NCI-H446 (cell line): ENCODE results near the gene NLGN2.

ENCODE experiments used
- DNase-seq, 2 experiments: peaks; one replicate each; lab custom pipeline; 2025; lab: John Stamatoyannopoulos, UW

Gene NLGN2

DNA sequence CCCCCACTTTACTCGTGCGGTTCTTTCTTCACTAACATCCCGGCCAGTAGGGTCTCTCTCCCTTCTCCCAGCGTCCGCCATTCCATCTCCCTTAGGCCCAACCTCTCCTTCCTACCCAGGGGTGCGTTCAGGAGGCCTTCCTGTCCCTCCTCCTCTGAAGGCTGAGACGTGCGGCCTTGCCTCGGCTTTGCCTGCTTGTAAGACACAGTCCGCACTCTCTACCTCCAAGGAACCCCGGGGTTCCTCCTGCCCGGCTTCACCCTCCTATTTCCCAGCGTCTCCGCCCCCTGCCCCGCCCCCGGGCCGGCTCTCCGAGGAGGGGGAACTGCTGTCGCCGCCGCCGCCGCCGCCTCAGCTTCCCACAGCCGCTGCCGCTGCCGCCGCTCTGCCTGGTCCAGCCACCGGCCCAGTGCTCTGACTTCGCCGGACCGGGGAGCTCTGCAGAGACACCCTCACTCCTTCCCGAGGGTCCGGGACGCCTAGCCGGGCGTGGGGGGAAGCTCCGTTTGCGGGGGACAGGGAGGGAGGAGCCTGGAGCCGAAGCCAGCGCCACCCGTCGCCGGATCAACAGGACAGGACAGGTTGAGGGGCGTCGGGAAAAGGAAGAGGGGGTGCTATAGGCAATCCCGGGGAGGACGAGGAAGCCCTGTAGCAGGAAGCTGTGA lies 30.4 kb downstream of the NLGN2 start:
- no peak for DNase-seq

DNA sequence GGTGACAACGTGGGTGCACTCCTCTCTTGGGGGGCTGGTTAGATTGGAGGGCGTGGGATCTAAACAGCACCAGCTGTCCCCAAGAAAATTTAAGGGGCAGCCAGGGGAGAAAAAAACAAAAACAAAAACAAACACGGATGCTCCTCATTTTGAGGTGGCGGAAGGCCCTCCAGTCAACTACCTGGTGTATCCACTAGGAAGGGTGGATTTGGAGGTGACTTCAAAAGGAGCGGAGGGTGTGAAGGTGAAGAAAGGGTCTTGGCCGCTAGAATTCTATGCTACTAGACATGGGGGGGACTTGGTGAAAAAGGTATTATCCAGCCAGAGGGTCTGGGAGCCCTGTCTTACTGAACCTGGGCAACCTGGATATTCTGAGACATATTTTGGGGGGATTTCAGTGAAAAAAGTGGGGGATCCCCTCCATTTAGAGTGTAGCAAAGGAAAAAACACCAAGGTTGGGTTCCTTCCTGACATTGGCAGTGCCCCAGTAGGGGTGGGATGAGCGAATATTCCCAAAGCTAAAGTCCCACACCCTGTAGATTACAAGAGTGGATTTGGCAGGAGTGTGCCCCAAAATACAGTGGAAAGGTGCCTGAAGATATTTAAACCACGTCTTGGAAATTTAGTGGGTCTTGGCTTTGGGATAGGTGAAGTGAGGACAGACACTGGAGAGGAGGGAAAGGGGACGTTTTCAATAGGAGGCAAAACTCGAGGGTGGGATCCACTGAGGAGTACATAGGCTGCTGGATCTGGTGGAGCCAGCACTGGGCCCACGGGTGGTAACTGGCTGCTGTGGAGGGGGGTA lies 31.2 kb downstream of the NLGN2 start:
- DNase-seq, result no peak

DNA sequence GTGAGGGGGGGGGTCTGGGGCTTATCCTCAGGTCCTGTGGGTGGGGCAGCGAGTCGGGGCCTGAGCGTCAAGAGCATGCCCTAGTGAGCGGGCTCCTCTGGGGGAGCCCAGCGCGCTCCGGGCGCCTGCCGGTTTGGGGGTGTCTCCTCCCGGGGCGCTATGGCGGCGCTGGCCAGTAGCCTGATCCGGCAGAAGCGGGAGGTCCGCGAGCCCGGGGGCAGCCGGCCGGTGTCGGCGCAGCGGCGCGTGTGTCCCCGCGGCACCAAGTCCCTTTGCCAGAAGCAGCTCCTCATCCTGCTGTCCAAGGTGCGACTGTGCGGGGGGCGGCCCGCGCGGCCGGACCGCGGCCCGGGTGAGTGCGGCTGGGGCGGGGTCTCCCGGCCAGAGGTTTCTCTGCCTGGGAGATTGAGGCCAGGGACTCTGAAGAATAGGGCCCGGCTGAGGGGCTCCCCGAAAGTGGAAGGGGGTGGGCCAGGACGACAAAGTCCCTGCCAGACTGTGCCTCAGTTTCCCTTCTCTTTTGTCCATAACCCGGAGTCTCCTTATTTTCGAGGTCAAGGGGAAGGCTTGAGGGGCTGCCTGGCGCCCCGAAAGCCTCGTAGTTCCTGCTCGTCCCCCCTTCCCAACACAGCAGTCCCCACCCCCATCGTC lies 31.9 kb downstream of the NLGN2 start, which contains the start of gene FGF11:
Gene FGF11 (plus strand): TSS at position 51 of the 651 bp plus-strand sequence. CDS start 109 bp downstream, at position 160.
- DNase-seq, result no peak

DNA sequence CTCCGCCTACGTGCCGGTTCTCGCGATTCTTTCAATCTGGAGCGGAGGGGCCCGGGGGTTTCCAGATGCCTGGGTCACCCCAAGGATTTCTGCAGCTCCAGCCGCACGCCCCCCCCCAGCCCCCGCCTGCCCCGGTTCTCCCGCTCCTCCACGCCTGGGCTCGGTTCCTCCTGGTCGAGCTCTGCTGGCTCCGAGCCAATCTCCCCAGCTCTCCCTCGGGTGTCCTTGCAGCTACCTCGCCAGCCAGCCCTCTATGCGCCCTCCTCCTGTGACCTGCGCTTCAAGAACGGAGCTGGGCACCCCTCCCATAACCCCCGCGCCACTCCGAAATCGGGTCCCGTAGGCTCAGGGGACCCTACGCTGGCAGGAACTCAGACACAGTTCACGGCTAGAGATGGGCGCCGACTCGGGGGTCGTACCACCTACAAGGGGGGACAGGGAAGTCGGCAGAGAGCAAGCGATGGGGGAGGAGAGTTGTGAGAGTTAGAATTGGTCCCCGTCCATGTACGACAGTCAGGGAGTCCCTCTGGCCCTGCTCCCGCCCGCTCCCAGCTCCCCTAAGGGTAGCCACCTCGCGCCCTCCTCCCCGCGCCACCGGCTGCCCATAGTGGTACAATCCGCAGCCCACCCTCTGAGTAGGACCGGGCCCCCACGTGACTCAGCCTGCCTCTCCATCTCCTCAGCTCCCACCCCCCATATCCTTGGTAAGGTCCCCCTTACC lies 32.6 kb downstream of the NLGN2 start:
- DNase-seq, result peak; percentile 57 to 72

DNA sequence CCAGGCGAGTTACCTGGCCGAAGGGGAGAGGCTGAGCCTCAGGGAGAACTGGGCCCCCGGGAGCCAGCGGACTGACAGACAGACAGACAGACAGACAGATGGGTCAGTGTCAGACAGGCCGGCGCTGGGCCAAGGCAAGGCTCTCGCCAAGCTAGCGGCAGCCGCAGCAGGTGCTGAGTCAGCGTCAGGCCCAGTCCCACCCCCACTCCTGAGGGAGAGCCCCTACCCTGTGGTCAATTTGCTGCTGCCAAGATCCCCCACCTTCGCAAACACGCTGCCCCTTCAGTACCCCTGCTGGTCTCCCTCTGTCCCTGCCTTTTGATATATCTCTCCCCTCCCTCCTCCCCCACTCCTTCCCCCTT lies 33.2 kb downstream of the NLGN2 start:
- DNase-seq, result peak in 1 of 2 experiments; percentile 67

DNA sequence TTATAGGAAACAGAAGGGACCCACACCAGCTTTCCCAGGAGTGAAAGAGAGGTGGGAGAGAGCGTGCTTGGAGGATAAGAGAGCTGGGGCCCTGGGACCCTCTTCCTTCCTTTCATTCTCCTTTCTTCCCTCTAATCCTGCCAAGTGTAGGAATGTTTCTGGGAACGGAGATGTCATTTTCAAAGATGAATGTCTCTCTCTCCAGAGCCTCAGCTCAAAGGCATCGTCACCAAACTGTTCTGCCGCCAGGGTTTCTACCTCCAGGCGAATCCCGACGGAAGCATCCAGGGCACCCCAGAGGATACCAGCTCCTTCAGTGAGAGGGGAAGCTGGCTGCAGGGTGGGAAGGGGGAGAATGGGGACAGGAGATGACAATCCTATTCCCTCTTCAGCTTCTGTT lies 33.6 kb downstream of the NLGN2 start:
- DNase-seq, result no peak

DNA sequence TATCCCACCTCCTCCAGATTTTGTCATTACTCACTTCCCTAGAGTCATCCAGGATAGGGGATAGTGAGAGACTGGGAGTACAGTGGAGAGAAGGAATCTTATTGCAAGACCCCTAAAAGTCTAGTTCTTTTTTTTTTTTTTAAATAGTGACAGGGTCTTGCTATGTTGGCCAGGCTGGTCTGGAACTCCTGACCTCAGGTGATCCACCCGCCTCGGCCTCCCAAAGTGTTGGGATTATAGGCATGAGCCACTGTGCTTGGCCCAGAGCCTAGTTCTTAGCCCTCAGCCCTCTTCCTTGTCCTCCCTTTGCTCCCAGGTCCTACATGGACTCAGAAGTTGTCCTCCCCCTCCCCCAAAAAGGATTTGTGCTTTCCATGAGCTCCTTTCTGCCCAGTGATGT lies 34.5 kb downstream of the NLGN2 start:
- no peak for DNase-seq

DNA sequence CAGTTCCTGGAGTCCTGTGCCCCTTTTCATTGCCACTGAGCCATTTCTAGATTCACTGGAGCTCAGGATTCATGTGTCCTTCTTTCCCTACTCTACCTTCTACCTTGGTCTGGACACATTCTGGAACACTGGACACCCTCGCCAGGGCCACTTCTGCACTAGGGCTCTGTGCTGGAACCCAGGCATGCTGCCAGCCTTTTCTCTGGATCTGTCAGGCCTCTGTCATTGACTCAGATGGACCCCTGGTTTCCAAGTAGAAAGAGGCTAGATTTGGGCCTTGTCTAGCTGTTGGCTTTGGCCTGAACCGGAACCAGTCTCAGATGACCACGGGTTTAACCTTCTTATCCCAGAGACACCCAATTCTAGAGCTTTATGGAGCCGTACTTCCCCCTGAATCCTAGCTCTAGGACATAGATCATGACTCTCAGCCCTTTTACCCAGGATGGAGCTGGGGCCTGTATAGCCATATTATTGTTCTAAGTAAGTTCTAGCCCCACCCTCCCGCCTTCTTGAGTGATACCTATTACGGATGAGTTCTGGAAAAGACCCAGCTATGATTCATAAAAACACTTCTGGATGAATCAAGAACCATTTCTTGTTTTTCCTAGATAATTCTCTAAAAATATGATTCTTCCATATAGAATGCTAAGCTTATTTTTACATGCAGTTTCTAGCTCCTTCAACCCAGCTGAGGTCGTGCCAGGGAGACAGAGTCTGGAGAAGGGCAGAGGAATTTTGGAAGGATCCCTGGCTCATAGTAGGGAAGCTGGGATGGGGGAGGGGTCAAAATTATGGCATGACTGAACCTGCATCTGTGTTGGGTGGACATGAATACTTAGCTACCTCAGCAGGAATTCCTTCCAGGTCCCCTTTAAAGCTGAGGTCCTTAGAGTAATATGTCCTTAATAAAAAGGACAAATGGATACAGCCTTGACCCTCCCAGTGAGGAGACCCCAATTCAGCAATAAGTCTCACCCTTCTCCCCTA lies 36.1 kb downstream of the NLGN2 start:
- DNase-seq, result no peak

DNA sequence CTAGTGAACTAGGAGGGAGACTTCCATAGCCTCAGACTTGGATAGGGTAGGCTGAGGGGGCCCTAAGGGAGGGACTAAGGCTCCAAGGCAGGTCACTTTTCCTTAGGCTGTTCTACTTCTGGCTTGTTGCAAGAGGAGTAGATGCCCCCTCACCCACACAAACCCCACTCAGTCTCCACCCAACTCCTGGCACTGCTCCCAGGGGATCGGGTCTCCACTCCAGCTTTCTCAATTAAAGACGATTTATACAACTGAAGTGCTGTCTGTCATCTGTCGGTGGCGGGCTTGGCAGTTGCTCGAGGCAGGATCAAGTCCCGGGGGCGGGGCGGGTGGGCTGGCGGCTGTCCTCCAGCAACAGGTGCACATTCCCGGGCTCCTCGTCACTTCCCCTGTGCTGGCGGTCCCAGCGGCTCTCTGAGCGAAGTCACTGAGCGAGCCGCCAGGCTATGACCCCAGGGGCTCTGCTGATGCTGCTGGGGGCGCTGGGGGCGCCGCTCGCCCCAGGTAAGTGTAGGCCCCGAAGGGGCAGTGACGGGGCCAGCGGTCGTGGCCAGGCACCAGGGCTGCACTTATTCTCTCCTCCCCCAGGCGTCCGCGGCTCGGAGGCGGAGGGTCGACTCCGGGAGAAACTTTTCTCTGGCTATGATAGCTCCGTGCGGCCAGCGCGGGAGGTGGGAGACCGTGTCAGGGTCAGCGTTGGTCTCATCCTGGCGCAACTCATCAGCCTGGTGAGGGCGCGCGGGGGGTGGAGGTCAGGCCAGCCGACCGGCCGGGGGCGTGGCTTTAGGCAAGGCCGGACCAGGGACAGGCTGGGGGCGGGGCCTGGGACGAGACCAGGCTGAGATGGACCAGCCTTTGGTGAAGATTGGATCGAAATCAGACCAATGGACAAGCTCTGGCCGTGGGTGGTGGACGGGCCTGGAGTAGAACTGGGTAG lies 37.3 kb downstream of the NLGN2 start, which contains the start of gene CHRNB1:
Gene CHRNB1 (plus strand): TSS at position 380 of the 937 bp plus-strand sequence. CDS start 67 bp downstream, at position 447.
- DNase-seq, result peak in 1 of 2 experiments; percentile 45

DNA sequence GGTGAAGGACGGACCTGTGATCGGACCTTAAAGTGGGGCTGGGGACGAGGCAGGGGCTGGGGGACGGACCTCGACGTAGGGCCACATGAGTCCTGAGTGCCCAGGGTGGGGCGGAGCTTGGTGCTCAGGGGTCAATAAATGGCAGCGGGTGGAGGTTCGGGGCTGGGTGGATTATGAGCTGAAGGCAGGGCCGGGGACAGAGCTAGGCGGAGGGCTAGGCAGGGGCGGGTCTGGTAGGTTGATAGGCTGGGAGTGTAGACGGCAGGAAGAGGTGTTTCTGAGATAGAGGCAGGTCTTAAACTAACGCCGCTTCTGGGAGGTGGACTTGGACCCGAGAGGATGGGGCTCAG lies 37.9 kb downstream of the NLGN2 start:
- DNase-seq, result no peak

DNA sequence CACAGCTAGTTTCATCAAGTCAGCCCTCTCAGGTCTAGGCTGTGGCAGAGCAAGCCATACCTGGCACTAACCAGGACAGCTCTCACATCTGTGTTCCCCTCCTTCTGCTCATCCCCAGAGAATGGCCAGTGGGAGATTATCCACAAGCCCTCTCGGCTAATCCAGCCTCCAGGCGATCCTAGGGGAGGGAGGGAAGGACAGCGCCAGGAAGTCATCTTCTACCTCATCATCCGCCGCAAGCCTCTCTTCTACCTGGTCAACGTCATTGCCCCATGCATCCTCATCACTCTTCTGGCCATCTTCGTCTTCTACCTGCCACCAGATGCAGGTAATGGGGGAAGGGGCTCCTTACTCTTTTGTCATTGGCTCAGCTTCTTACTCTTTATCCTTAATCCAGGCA lies 40.8 kb downstream of the NLGN2 start:
- no peak for DNase-seq

DNA sequence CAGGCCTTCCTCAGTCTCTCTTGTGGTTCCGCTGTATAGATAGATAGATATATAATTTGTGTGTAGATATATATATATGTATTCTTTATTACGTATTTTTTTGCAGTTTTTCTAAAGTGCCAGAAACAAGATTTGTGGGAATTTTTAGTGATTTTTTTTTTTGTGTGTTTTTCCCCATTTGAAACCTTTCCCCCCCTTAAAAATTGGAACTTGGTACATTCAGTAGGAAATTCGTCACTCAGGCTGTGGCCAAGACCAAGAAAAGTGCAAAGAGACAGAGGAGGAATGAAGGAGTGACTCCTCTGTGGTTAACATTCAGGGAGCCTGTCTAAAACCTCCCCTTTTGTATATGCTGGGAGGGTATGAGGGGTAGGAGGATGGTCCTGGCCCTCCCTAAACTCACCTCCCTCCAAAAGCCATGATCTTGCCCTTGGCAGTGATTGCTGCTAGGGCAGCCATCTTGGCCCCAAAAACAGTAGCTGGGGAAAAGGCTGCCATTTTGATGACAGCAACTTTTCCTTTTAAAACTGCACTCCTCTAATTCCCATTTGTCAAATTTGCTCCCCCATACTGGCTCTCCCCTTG lies 52.4 kb downstream of the NLGN2 start:
- DNase-seq, result no peak

DNA sequence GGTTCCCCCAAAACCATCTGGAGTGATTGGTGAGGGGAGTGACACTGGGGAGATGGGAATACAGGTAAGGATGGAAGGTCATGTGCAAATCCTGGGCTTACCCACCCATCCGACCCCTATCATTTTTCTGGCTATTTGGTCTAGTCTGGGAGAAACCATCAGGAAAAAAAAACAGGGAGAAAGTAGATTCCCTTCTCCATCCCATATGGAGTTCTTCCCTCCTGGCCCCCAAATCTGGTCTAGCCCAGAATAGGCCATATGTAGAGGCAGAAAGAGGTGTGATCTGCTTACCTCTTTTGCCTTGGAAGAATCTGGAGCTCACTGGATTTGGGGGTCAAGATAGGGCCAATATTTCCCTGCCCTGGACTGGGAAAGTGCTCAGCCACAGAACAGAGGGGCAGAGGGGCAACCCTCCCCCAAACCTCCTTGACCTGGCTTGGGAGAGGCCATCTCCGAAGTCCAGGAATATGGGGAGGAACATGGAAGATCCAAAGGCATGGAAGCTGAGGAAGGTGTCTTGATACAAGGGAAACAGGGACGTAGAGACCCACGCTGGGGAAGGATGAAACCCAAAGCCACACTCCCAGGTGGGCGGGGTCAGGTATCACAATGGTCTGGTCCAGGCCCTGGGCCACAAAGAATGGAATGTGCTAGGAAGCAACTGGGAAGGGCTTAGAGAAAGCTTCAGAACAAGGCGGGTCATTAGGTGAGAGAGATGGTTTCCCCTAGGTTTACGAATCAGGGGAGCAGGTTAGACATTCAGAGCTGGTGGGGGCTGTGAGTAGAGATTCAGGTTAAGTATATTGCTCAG lies 53.4 kb downstream of the NLGN2 start:
- no peak for DNase-seq

DNA sequence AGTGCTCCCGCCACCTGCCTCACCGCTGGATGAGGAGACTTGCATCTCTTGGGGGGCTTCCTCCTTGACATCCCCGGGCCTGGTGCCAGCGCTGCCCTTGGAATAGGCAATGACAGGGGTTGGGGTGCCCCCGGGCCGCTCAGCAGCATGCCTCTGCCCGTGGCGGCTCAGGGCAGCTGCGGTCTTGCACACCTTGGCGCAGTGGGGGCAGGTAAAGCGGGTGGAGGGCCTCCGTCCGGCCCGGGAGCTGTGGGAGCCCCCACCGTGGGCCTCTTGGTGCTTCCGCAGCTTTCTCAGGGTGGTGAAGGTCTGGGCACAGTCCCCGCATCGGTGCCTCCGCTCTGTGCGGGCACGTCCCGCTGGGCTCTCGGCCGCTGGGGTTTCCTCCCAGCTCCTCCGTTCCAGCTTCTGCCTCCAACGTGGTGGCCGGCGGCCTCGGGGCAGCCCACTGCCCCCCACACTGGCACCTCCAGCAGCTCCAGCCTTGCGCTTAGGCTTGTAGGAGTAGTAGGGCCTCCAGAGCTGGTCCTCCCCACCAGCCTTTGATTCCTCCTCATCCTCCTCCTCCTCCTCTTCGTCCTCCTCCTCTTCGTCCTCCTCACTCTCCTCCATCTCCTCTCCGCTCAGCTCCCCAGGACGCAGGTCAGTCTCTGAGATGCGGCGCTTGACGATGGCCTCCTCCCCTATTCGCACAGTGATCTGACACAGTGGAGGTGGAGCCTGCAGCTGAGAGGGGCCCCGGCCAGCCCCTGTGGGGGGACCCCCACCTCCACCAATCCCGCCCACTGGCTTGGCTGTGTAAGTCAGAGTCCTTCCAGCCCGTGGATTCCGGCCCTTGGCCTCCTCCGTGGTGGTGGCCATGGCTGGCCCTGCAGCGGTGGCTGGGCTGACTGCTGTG lies 55.1 kb downstream of the NLGN2 start:
- DNase-seq, result no peak

DNA sequence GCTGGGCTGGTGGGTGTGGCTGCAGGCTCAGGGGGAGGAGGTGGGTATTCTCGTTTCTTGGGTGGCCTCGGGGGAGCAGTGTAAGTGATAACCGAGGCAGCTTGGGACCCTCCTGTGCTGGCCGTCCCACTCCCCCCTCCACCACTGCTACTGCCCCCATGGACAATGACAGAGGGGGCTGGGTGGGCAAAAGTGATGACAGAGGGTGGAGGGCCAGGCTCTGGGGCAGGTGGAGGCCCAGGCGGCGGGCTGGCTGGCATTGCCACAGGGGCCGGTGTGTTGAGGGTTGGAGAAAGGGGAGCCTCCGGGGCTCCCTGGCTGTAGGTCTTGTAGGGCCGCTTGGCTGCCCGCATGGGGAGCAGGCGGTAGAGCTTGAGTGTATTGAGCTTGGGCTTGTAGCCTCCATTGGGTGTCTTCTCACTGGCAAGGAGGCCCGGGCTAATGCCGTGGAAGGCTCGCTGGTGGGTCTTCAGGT lies 55.8 kb downstream of the NLGN2 start:
- DNase-seq, result no peak

DNA sequence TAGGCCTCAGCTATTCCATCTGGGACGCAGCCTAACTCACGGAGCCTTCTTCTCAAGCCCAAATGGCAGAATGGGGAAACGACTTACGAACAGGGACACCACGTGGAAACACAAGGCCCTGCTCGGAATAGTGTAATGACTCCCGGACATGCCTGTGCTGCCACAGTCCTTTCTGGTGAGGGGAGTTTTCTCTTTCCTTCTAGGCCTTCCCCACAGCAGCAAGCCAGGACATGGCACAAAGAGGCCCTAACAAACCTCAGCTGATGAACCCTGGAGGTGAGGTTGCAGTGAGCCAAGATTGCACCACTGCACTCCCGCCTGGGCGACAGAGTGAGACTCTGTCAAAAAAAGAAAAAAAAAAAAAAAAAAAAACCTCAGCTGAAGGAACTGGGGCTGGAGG lies 56.4 kb downstream of the NLGN2 start:
- no peak for DNase-seq

DNA sequence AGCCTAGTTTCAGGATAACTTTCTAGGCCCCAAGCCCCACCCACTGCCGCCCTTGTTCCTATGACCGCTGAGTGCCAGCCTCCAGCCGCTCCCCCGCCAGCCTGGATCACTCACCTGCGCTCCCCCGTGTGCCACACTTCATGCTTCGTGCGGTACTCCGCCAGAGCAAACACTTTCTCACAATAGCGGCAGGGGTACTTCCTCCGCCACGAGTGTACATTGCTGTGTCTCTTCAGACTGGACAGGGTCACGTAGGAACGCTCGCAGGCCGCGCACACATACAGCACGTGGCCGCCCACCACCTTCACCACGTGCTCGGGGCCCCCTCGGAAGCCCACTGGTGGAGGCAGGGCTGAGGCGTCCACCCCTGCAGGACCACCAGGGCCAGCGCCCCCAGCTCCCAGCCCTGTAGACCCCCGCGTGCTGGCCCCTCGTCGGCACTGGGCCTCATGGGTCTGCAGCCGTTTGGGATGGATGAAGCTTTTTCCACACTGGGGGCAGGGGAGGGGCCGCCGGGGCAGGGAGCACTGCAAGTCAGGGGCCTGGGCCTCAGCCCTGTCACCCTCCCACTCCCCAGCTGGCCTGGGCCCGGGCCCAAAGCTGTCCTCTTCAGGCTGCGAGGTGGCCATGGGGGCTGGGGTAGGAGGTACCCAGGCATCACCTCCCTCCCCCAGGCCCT lies 58.1 kb downstream of the NLGN2 start:
- no peak for DNase-seq
